Measurements from ENCODE around the gene POFUT1. TPM values are rescaled to one million over a fixed set of nuclear protein-coding genes. Genes with fewer than 3 reads are reported as not detected.
"Not testable (repeated sequence)": the region's sequence is repeated elsewhere in the genome, so short reads cannot be mapped to it uniquely, and the experiment has no call there.

Gene POFUT1
- polyA plus RNA-seq, 4 donors, result 44.3 to 50.1 (median 44.7) TPM

- no peak for DNase-seq (ENCODE audit: low read depth in 4 of 4, low spot score in 2 of 4)
Observed at GRCh38 chr20:32263398-32263954, 55.8 kb downstream of the POFUT1 start.

- no peak for DNase-seq (ENCODE audit: low read depth in 4 of 4, low spot score in 2 of 4)
Observed at GRCh38 chr20:32271620-32272019, 63.9 kb downstream of the POFUT1 start.

- no peak for DNase-seq (ENCODE audit: low read depth in 4 of 4, low spot score in 2 of 4)
Observed at GRCh38 chr20:32274359-32274758, 66.7 kb downstream of the POFUT1 start.

GRCh38 chr20:32275163-32275562 lies 67.5 kb downstream of the POFUT1 start:
- DNase-seq (ENCODE audit: low read depth in 4 of 4, low spot score in 2 of 4), result not testable (repeated sequence)

- DNase-seq (ENCODE audit: low read depth in 4 of 4, low spot score in 2 of 4), result peak; percentile 31 to 75 (median 64)
Observed at GRCh38 chr20:32277361-32278198, 69.9 kb downstream of the POFUT1 start, which contains the start of gene KIF3B. KIF3B (plus strand) TSS chr20:32277651; CDS start chr20:32309778, 32,127 bp downstream.

GRCh38 chr20:32278199-32278643 lies 70.5 kb downstream of the POFUT1 start:
- no peak for DNase-seq (ENCODE audit: low read depth in 4 of 4, low spot score in 2 of 4)

- DNase-seq (ENCODE audit: low read depth in 4 of 4, low spot score in 2 of 4), result no peak
Observed at GRCh38 chr20:32281711-32282110, 74.0 kb downstream of the POFUT1 start.

- no peak for DNase-seq (ENCODE audit: low read depth in 4 of 4, low spot score in 2 of 4)
Observed at GRCh38 chr20:32282461-32282860, 74.8 kb downstream of the POFUT1 start.

GRCh38 chr20:32285082-32285620 lies 77.5 kb downstream of the POFUT1 start:
- no peak for DNase-seq (ENCODE audit: low read depth in 4 of 4, low spot score in 2 of 4)

GRCh38 chr20:32285621-32286371 lies 78.1 kb downstream of the POFUT1 start:
- DNase-seq (ENCODE audit: low read depth in 4 of 4, low spot score in 2 of 4), result no peak

- DNase-seq (ENCODE audit: low read depth in 4 of 4, low spot score in 2 of 4), result no peak
Observed at GRCh38 chr20:32287231-32287638, 79.6 kb downstream of the POFUT1 start.

Other genes starting within 250 kb of the POFUT1 start
- under 1 TPM; 0.20 to 0.64 (median 0.32) TPM for gene XKR7, start 239.7 kb upstream of the POFUT1 start, polyA plus RNA-seq (ENCODE audit: insufficient read length in 4 of 4)
- 1 to 10 TPM; 6.6 to 8.5 (median 7.9) TPM for gene CCM2L, start 197.4 kb upstream of the POFUT1 start, polyA plus RNA-seq (ENCODE audit: insufficient read length in 4 of 4)
- gene HCK, start 155.6 kb upstream of the POFUT1 start, polyA plus RNA-seq (ENCODE audit: insufficient read length in 4 of 4), result 1 to 10 TPM; 1.9 to 3.0 (median 2.4) TPM
- gene TM9SF4, start 98.2 kb upstream of the POFUT1 start, polyA plus RNA-seq (ENCODE audit: insufficient read length in 4 of 4), result 10 to 100 TPM; 66.7 to 72.9 (median 69.4) TPM
- gene PLAGL2, start 137 bp upstream of the POFUT1 start, polyA plus RNA-seq (ENCODE audit: insufficient read length in 4 of 4), result 10 to 100 TPM; 18.0 to 24.2 (median 19.3) TPM
- gene KIF3B, start 69.8 kb downstream of the POFUT1 start, polyA plus RNA-seq (ENCODE audit: insufficient read length in 4 of 4), result 10 to 100 TPM; 38.7 to 45.7 (median 41.4) TPM
- 10 to 100 TPM; 55.7 to 77.9 (median 65.3) TPM for gene ASXL1, start 150.5 kb downstream of the POFUT1 start, polyA plus RNA-seq (ENCODE audit: insufficient read length in 4 of 4)

Data from left renal cortex interstitium (tissue), 4 donors.